IMR-90 (cell line): Measurements from ENCODE around the gene NXN. TPM values are rescaled to one million over a fixed set of nuclear protein-coding genes. Genes with fewer than 3 reads are reported as not detected.
A peak's percentile ranks its signal among the peaks of the same experiment; 100 is the strongest.

Experiments used
- ATAC-seq: fragments of 200-7000 bp; cut with Tn5 transposase; 2 replicates; pipeline ENCODE4 v1.9.1; 2020; ENCODE audit warnings: low read depth, mild to moderate bottlenecking, moderate library complexity
- Bru-seq: library from RNA; stranded (reverse); fragments of 400-500 nt; gene quantifications from one replicate; lab custom pipeline; 2021; lab: Mats Ljungman, UMichigan
- BruChase-seq, 2 experiments: library from RNA; stranded (reverse); fragments of 400-500 nt; gene quantifications; one replicate each; lab custom pipeline; 2021; lab: Mats Ljungman, UMichigan
- BruUV-seq: library from RNA; stranded (reverse); fragments of 400-500 nt; replicated peaks from 2 replicates; lab custom pipeline; 2021; lab: Mats Ljungman, UMichigan
- CTCF ChIA-PET: fragments of 300-600 bp; formaldehyde crosslinking; extraction: SDS; loops from one replicate; lab custom pipeline; 2021; ENCODE audit warnings: antibody characterized with exemption; lab: Yijun Ruan, JAX
- POLR2A ChIA-PET: fragments of 300-600 bp; sonication (Branson Sonifier 250); formaldehyde crosslinking; loops from one replicate; lab custom pipeline; 2022; ENCODE audit warnings: antibody characterized with exemption; ENCODE audit not compliant: unreplicated experiment; lab: Charles Lee
- DNase-seq: peaks from one replicate; pipeline ENCODE4 v3.0.0; 2013
- H2AFZ ChIP-seq: replicated peaks from 2 replicates; pipeline ENCODE3; 2013; ENCODE audit warnings: low read length, mild to moderate bottlenecking; ENCODE audit not compliant: poor library complexity
- H2AK5ac ChIP-seq: 2 replicates; pipeline ENCODE4 v1.6.1; 2013; ENCODE audit warnings: low read depth, low read length, inconsistent platforms
- H2AK9ac ChIP-seq: replicated peaks from 2 replicates; pipeline ENCODE3; 2013; ENCODE audit warnings: mild to moderate bottlenecking, low read depth, low read length, moderate library complexity; ENCODE audit not compliant: poor library complexity
- H2BK120ac ChIP-seq: 2 replicates; pipeline ENCODE4 v1.6.1; 2013; ENCODE audit warnings: low read depth, low read length, inconsistent platforms
- H2BK15ac ChIP-seq: 3 replicates; pipeline ENCODE4 v1.6.1; 2013; ENCODE audit warnings: low read depth, low read length, inconsistent platforms
- H2BK20ac ChIP-seq: 2 replicates; pipeline ENCODE4 v1.6.1; 2013; ENCODE audit warnings: low read depth, mild to moderate bottlenecking, inconsistent platforms, low read length, moderate library complexity
- H2BK5ac ChIP-seq: 2 replicates; pipeline ENCODE4 v1.6.1; 2013; ENCODE audit warnings: mild to moderate bottlenecking, low read depth, low read length, inconsistent platforms; ENCODE audit not compliant: poor library complexity, severe bottlenecking
- H3K14ac ChIP-seq: replicated peaks from 2 replicates; pipeline ENCODE4 v1.6.1; 2013; ENCODE audit warnings: low read depth, low read length, inconsistent platforms
- H3K18ac ChIP-seq: 2 replicates; pipeline ENCODE4 v1.6.1; 2013; ENCODE audit warnings: low read depth, low read length, control low read depth
- H3K23ac ChIP-seq: 2 replicates; pipeline ENCODE4 v1.6.1; 2013; ENCODE audit warnings: low read depth, low read length, inconsistent platforms
- H3K27ac ChIP-seq: 2 replicates; pipeline ENCODE4 v1.5.1; 2013; ENCODE audit warnings: mild to moderate bottlenecking, control low read depth, low read length; ENCODE audit not compliant: insufficient read depth
- H3K27me3 ChIP-seq: 2 replicates; pipeline ENCODE4 v1.6.1; 2013; ENCODE audit warnings: low read length; ENCODE audit not compliant: control insufficient read depth, insufficient read depth
- H3K36me3 ChIP-seq: 2 replicates; pipeline ENCODE4 v1.6.1; 2013; ENCODE audit warnings: low read length, mixed read lengths; ENCODE audit not compliant: control insufficient read depth, insufficient read depth
- H3K4ac ChIP-seq: 2 replicates; pipeline ENCODE4 v1.6.1; 2013; ENCODE audit warnings: low read depth, low read length, inconsistent platforms
- H3K4me1 ChIP-seq: 2 replicates; pipeline ENCODE4 v1.6.1; 2013; ENCODE audit warnings: low read length, mixed read lengths; ENCODE audit not compliant: control insufficient read depth, insufficient read depth
- H3K4me2 ChIP-seq: 2 replicates; pipeline ENCODE4 v1.6.1; 2013; ENCODE audit warnings: low read depth, mild to moderate bottlenecking, control low read depth, low read length, moderate library complexity
- H3K4me3 ChIP-seq: 2 replicates; pipeline ENCODE4 v1.5.1; 2013; ENCODE audit warnings: low read depth, mild to moderate bottlenecking, control low read depth, low read length, moderate library complexity; ENCODE audit not compliant: insufficient read depth
- H3K56ac ChIP-seq: 2 replicates; pipeline ENCODE4 v1.6.1; 2013; ENCODE audit warnings: low read length, inconsistent platforms; ENCODE audit not compliant: insufficient read depth; ENCODE audit errors: extremely low read depth
- H3K79me1 ChIP-seq, 2 experiments: 2 replicates each; pipeline ENCODE4 v1.6.1; 2013; ENCODE audit warnings: low read length in 2 of 2, inconsistent platforms in 1 of 2, low read depth in 1 of 2
- H3K9ac ChIP-seq: 2 replicates; pipeline ENCODE4 v1.6.1; 2013; ENCODE audit warnings: low read depth, low read length, control low read depth
- H3K9me1 ChIP-seq: 2 replicates; pipeline ENCODE4 v1.6.1; 2013; ENCODE audit warnings: low read length, inconsistent platforms; ENCODE audit not compliant: insufficient read depth
- H3K9me3 ChIP-seq: 2 replicates; pipeline ENCODE4 v1.6.1; 2013; ENCODE audit warnings: low read length; ENCODE audit not compliant: control insufficient read depth, insufficient read depth
- H4K20me1 ChIP-seq: 2 replicates; pipeline ENCODE4 v1.6.1; 2013; ENCODE audit warnings: low read length, inconsistent platforms; ENCODE audit not compliant: insufficient read depth
- H4K5ac ChIP-seq: 2 replicates; pipeline ENCODE4 v1.6.1; 2013; ENCODE audit warnings: mild to moderate bottlenecking, low read depth, low read length, control low read depth
- H4K8ac ChIP-seq, 2 experiments: 2 replicates each; pipeline ENCODE4 v1.6.1; 2013; ENCODE audit warnings: low read depth in 2 of 2, low read length in 2 of 2, control low read depth in 1 of 2, inconsistent platforms in 1 of 2
- H4K91ac ChIP-seq: 2 replicates; pipeline ENCODE4 v1.6.1; 2013; ENCODE audit warnings: low read depth, low read length, inconsistent platforms; ENCODE audit not compliant: insufficient read depth
- CEBPB ChIP-seq: IDR thresholded peaks from 2 replicates; pipeline ENCODE4 v1.6.1; 2012; ENCODE audit warnings: low read depth, low read length, improper control_type of control experiment
- CHD1 ChIP-seq: IDR thresholded peaks from 2 replicates; pipeline ENCODE4 v1.6.1; 2012; ENCODE audit warnings: low read depth, low read length, improper control_type of control experiment
- CTCF ChIP-seq: conservative IDR thresholded peaks from 2 replicates; pipeline ENCODE4 v1.5.1; 2012; ENCODE audit warnings: mild to moderate bottlenecking, low read depth, low read length, improper control_type of control experiment
- ELK1 ChIP-seq: fragments of 150-350 bp; IDR thresholded peaks from 2 replicates; pipeline ENCODE4 v1.6.1; 2016; ENCODE audit warnings: low read depth, mild to moderate bottlenecking, low read length, moderate library complexity, borderline replicate concordance
- FOS ChIP-seq: fragments of 150-350 bp; IDR thresholded peaks from 2 replicates; pipeline ENCODE4 v1.6.1; 2016; ENCODE audit warnings: low read depth, low read length
- MAFK ChIP-seq: IDR thresholded peaks from 2 replicates; pipeline ENCODE4 v1.6.1; 2012; ENCODE audit warnings: low read depth, low read length, improper control_type of control experiment
- NFE2L2 ChIP-seq: fragments of 150-350 bp; IDR thresholded peaks from 2 replicates; pipeline ENCODE4 v1.6.1; 2016; ENCODE audit warnings: low read depth, mild to moderate bottlenecking, low read length
- RCOR1 ChIP-seq: IDR thresholded peaks from 2 replicates; pipeline ENCODE4 v1.6.1; 2012; ENCODE audit warnings: mild to moderate bottlenecking, low read length, improper control_type of control experiment; ENCODE audit not compliant: insufficient replicate concordance
- RFX5 ChIP-seq: IDR thresholded peaks from 2 replicates; pipeline ENCODE4 v1.8.0; 2012; ENCODE audit warnings: low read depth, mild to moderate bottlenecking, low read length, moderate library complexity
- SMC3 ChIP-seq: fragments of 150-350 bp; IDR thresholded peaks from 2 replicates; pipeline ENCODE4 v1.6.1; 2016; ENCODE audit warnings: low read depth, mild to moderate bottlenecking, antibody characterized with exemption, low read length, moderate library complexity
- WGBS, 2 experiments: methylation state at CpG; one replicate each; pipeline versions ENCODE4 v1.1.5 to v1.1.7; 2013; ENCODE audit warnings: missing lambda C conversion rate in 2 of 2; ENCODE audit not compliant: insufficient read length in 1 of 2; ENCODE audit errors: extremely low coverage in 2 of 2; 5-methylcytosine and 5-hydroxymethylcytosine counted together
- dilution Hi-C: fragments of 300-500 bp; cut with HindIII; formaldehyde crosslinking; loops from one replicate; pipeline ENCODE4 v1.14.3; 2018; ENCODE audit warnings: low sequenced_read_pairs; ENCODE audit not compliant: unreplicated experiment
- in situ Hi-C: fragments of 300-500 bp; cut with MboI; formaldehyde crosslinking; loops from 3 replicates; pipeline ENCODE4 v1.14.3; 2019; ENCODE audit warnings: low sequenced_read_pairs, inconsistent platforms, mixed read lengths
- intact Hi-C: fragments of 100-400 bp; cut with micrococcal nuclease; formaldehyde crosslinking; loops from 2 replicates; pipeline ENCODE4 v1.10.0; 2022
- long read RNA-seq: library from polyadenylated mRNA; unstranded; transcript quantifications from one replicate; pipeline ENCODE4 v2.0.0, GENCODE V29; 2021; ENCODE audit not compliant: unreplicated experiment
- polyA plus RNA-seq, 3 experiments: library from polyadenylated mRNA; depleted of rRNA; stranded (reverse); fragments of >200 nt; gene quantifications; 2 replicates each; pipeline ENCODE4 v1.2.3, GENCODE V29; 2012; ENCODE audit warnings: low replicate concordance in 1 of 3
- total RNA-seq: library from RNA; depleted of rRNA; stranded (reverse); fragments of >200 nt; gene quantifications from 2 replicates; pipeline ENCODE4 v1.2.3, GENCODE V29; 2012; rRNA removed

NXN gene
- 52.5 and 52.8 TPM in 2 replicates for total RNA-seq
- polyA plus RNA-seq (2012; rRNA removed) = 116 and 120 TPM in 2 replicates
- 89.4 and 117 TPM in 2 replicates for polyA plus RNA-seq (2012; cell fraction: cytosol; rRNA removed)
- 67.9 and 90.2 TPM in 2 replicates for polyA plus RNA-seq (2012; cell fraction: nucleus; rRNA removed; ENCODE audit: low replicate concordance)
- percentile 97 among the genes with signal in this experiment for Bru-seq, nascent RNA
- percentile 100 among the genes with signal in this experiment for BruChase-seq, experiment 1, labeled RNA remaining after a 6-hour chase
- BruChase-seq, experiment 2, labeled RNA remaining after a 2-hour chase = percentile 98 among the genes with signal in this experiment
- long read RNA-seq, transcript NXN-201 (8 exons, 3,036 nt) = major isoform, 131 of 240 reads
- long read RNA-seq, transcript NXN-204 (2 exons, 1,047 nt) = minor isoform, 14 of 240 reads
- long read RNA-seq, partial matches to known transcripts = 27 of 240 reads
- long read RNA-seq, other reads (novel, unspliced or antisense) = 67 of 240 reads

- ATAC-seq = peak; percentile 86
- Histone ChIP-seq H4K5ac (peak within 1 kb of the TSS; percentile 42; the same call in 1 of the 2 replicates), H3K9me3 (no peaks in the 10 kb centered on the region), H3K27me3 (no peaks in the 10 kb centered on the region), H3K4ac (peak within 1 kb of the TSS; percentile 80), H4K8ac (peak within 1 kb of the TSS in 1 of 2 experiments; percentile 63; a peak in 2 of 4 replicates), H2AK5ac (peak within 1 kb of the TSS; percentile 64), H3K56ac (0 out of 2 replicates have a peak within 1 kb of the TSS, but pooled peaks have one; percentile 32), H3K36me3 (peaks cover 4% of the 10 kb centered on the region; the same call in 1 of the 2 replicates), H2BK120ac (peak within 1 kb of the TSS; percentile 65), H4K91ac (no peak within 1 kb of the TSS; the same call in 1 of the 2 replicates), H3K14ac (no peak within 1 kb of the TSS), H2AK9ac (peak within 1 kb of the TSS; percentile 98), H3K4me1 (peaks cover 12% of the 10 kb centered on the region), H2AFZ (peak within 1 kb of the TSS; percentile 93), H4K20me1 (peaks cover 38% of the 10 kb centered on the region), H2BK15ac (no peak within 1 kb of the TSS), H2BK5ac (peak within 1 kb of the TSS; percentile 68), H3K18ac (no peak within 1 kb of the TSS; the same call in 1 of the 2 replicates), H3K9me1 (0 out of 2 replicates have a peak, but pooled peaks cover 6% of the 10 kb centered on the region), H3K4me3 (peak within 1 kb of the TSS; percentile 100), H3K4me2 (peak within 1 kb of the TSS; percentile 67), H3K23ac (0 out of 2 replicates have a peak within 1 kb of the TSS, but pooled peaks have one; percentile 41), H3K9ac (peak within 1 kb of the TSS; percentile 96), H2BK20ac (no peak within 1 kb of the TSS), H3K79me1 (peaks cover 6 to 26% of the 10 kb centered on the region in 2 experiments; a peak in 3 of 4 replicates), H3K27ac (peak within 1 kb of the TSS; percentile 91)
- POLR2A ChIA-PET = interaction anchor here (0.6 kb wide), 2 partner anchors 101 to 192 kb away, joined by 5 to 22 read pairs; no protein-coding TSS in a partner anchor
- dilution Hi-C loops (loop anchor here (25.0 kb wide), 1 partner anchor 192 kb away; the partner anchor contains the start of genes GLOD4 and MRM3), in situ Hi-C loops (loop anchor here (5.0 kb wide), 1 partner anchor 192 kb away; no protein-coding TSS in a partner anchor), intact Hi-C loops (loop anchor here (2.0 to 5.0 kb wide), 5 partner anchors 47 to 567 kb away; partner anchors contain the start of gene TLCD3A)
- CTCF ChIA-PET = interaction anchor here (0.6 to 1.9 kb wide), 5 partner anchors 63 to 277 kb away, joined by 3 to 14 read pairs (median 7); partner anchors contain the start of genes GLOD4 and MRM3
- WGBS, 2 experiments = 0% methylated on average over 57 of the region's 94 CpGs; no CpG with 5 or more reads in 1 of the 2 experiments
- DNase-seq = peak; percentile 65
- BruUV-seq = no TSS peak
- TF ChIP-seq FOS (no peak), ELK1 (no peak), RFX5 (no peak), CTCF (peak; percentile 37), RCOR1 (no peak), CHD1 (0 out of 2 replicates have a peak, but pooled peaks have one; percentile 71), SMC3 (peak; percentile 2; the same call in 1 of the 2 replicates), NFE2L2 (no peak), CEBPB (no peak), MAFK (no peak)
These were observed at the start of gene NXN for GRCh38 chr17:979539-980405. Gene NXN (minus strand): TSS chr17:979776.
